Stomach (tissue), 4 donors: ENCODE results near the gene ZSCAN25.
"Not testable (repeated sequence)": the region's sequence is repeated elsewhere in the genome, so short reads cannot be mapped to it uniquely, and the experiment has no call there.

ENCODE experiments used
- CTCF ChIP-seq, 7 experiments: fragments of 450-650 bp in 4 of 7; fragments of 200-600 bp in 3 of 7; sonication (generic) in 3 of 7; IDR thresholded peaks; one replicate each; pipeline ENCODE4 v1.5.1; 2016 to 2019; ENCODE audit warnings: antibody characterized with exemption in 7 of 7, control low read depth in 2 of 7, mild to moderate bottlenecking in 1 of 7
- EP300 ChIP-seq: sonication (generic); formaldehyde crosslinking; IDR thresholded peaks from one replicate; pipeline ENCODE4 v1.6.1; 2017; ENCODE audit warnings: antibody characterized with exemption
- POLR2A ChIP-seq, 4 donors: fragments of 450-650 bp; IDR thresholded peaks; one replicate each; pipeline ENCODE4 v1.6.1; 2016; ENCODE audit warnings: antibody characterized with exemption in 4 of 4, control low read depth in 2 of 4, mild to moderate bottlenecking in 1 of 4, moderate library complexity in 1 of 4
- POLR2AphosphoS5 ChIP-seq, 3 donors: sonication (generic); formaldehyde crosslinking; IDR thresholded peaks; one replicate each; pipeline ENCODE4 v1.6.1; 2016; ENCODE audit warnings: antibody characterized with exemption in 3 of 3

- TF ChIP-seq POLR2A (IDR thresholded peaks at IDR 0.05); CTCF (IDR thresholded peaks at IDR 0.05); POLR2AphosphoS5 (IDR thresholded peaks at IDR 0.05); EP300: not testable (repeated sequence)
Measured at GRCh38 chr7:99580778-99581332, 35.9 kb upstream of the ZSCAN25 start.
